IMR-90 (cell line): ENCODE data around the gene PPDPF. TPM values are rescaled to one million over a fixed set of nuclear protein-coding genes. Genes with fewer than 3 reads are reported as not detected.

Experiments used
- ATAC-seq: fragments of 200-7000 bp; cut with Tn5 transposase; 2 replicates; pipeline ENCODE4 v1.9.1; 2020; ENCODE audit warnings: low read depth, mild to moderate bottlenecking, moderate library complexity
- BruUV-seq: library from RNA; stranded (reverse); fragments of 400-500 nt; replicated peaks from 2 replicates; lab custom pipeline; 2021; lab: Mats Ljungman, UMichigan
- CTCF ChIA-PET: fragments of 300-600 bp; formaldehyde crosslinking; extraction: SDS; loops from one replicate; lab custom pipeline; 2021; ENCODE audit warnings: antibody characterized with exemption; lab: Yijun Ruan, JAX
- POLR2A ChIA-PET: fragments of 300-600 bp; sonication (Branson Sonifier 250); formaldehyde crosslinking; loops from one replicate; lab custom pipeline; 2022; ENCODE audit warnings: antibody characterized with exemption; ENCODE audit not compliant: unreplicated experiment; lab: Charles Lee
- DNase-seq: peaks from one replicate; pipeline ENCODE4 v3.0.0; 2013
- H2AFZ ChIP-seq: replicated peaks from 2 replicates; pipeline ENCODE3; 2013; ENCODE audit warnings: low read length, mild to moderate bottlenecking; ENCODE audit not compliant: poor library complexity
- H2AK5ac ChIP-seq: 2 replicates; pipeline ENCODE4 v1.6.1; 2013; ENCODE audit warnings: low read depth, low read length, inconsistent platforms
- H2AK9ac ChIP-seq: replicated peaks from 2 replicates; pipeline ENCODE3; 2013; ENCODE audit warnings: mild to moderate bottlenecking, low read depth, low read length, moderate library complexity; ENCODE audit not compliant: poor library complexity
- H2BK120ac ChIP-seq: 2 replicates; pipeline ENCODE4 v1.6.1; 2013; ENCODE audit warnings: low read depth, low read length, inconsistent platforms
- H2BK15ac ChIP-seq: 3 replicates; pipeline ENCODE4 v1.6.1; 2013; ENCODE audit warnings: low read depth, low read length, inconsistent platforms
- H2BK20ac ChIP-seq: 2 replicates; pipeline ENCODE4 v1.6.1; 2013; ENCODE audit warnings: low read depth, mild to moderate bottlenecking, inconsistent platforms, low read length, moderate library complexity
- H2BK5ac ChIP-seq: 2 replicates; pipeline ENCODE4 v1.6.1; 2013; ENCODE audit warnings: mild to moderate bottlenecking, low read depth, low read length, inconsistent platforms; ENCODE audit not compliant: poor library complexity, severe bottlenecking
- H3K14ac ChIP-seq: replicated peaks from 2 replicates; pipeline ENCODE4 v1.6.1; 2013; ENCODE audit warnings: low read depth, low read length, inconsistent platforms
- H3K18ac ChIP-seq: 2 replicates; pipeline ENCODE4 v1.6.1; 2013; ENCODE audit warnings: low read depth, low read length, control low read depth
- H3K23ac ChIP-seq: 2 replicates; pipeline ENCODE4 v1.6.1; 2013; ENCODE audit warnings: low read depth, low read length, inconsistent platforms
- H3K27ac ChIP-seq: 2 replicates; pipeline ENCODE4 v1.5.1; 2013; ENCODE audit warnings: mild to moderate bottlenecking, control low read depth, low read length; ENCODE audit not compliant: insufficient read depth
- H3K27me3 ChIP-seq: 2 replicates; pipeline ENCODE4 v1.6.1; 2013; ENCODE audit warnings: low read length; ENCODE audit not compliant: control insufficient read depth, insufficient read depth
- H3K36me3 ChIP-seq: 2 replicates; pipeline ENCODE4 v1.6.1; 2013; ENCODE audit warnings: low read length, mixed read lengths; ENCODE audit not compliant: control insufficient read depth, insufficient read depth
- H3K4ac ChIP-seq: 2 replicates; pipeline ENCODE4 v1.6.1; 2013; ENCODE audit warnings: low read depth, low read length, inconsistent platforms
- H3K4me1 ChIP-seq: 2 replicates; pipeline ENCODE4 v1.6.1; 2013; ENCODE audit warnings: low read length, mixed read lengths; ENCODE audit not compliant: control insufficient read depth, insufficient read depth
- H3K4me2 ChIP-seq: 2 replicates; pipeline ENCODE4 v1.6.1; 2013; ENCODE audit warnings: low read depth, mild to moderate bottlenecking, control low read depth, low read length, moderate library complexity
- H3K4me3 ChIP-seq: 2 replicates; pipeline ENCODE4 v1.5.1; 2013; ENCODE audit warnings: low read depth, mild to moderate bottlenecking, control low read depth, low read length, moderate library complexity; ENCODE audit not compliant: insufficient read depth
- H3K56ac ChIP-seq: 2 replicates; pipeline ENCODE4 v1.6.1; 2013; ENCODE audit warnings: low read length, inconsistent platforms; ENCODE audit not compliant: insufficient read depth; ENCODE audit errors: extremely low read depth
- H3K79me1 ChIP-seq, 2 experiments: 2 replicates each; pipeline ENCODE4 v1.6.1; 2013; ENCODE audit warnings: low read length in 2 of 2, inconsistent platforms in 1 of 2, low read depth in 1 of 2
- H3K9ac ChIP-seq: 2 replicates; pipeline ENCODE4 v1.6.1; 2013; ENCODE audit warnings: low read depth, low read length, control low read depth
- H3K9me1 ChIP-seq: 2 replicates; pipeline ENCODE4 v1.6.1; 2013; ENCODE audit warnings: low read length, inconsistent platforms; ENCODE audit not compliant: insufficient read depth
- H3K9me3 ChIP-seq: 2 replicates; pipeline ENCODE4 v1.6.1; 2013; ENCODE audit warnings: low read length; ENCODE audit not compliant: control insufficient read depth, insufficient read depth
- H4K20me1 ChIP-seq: 2 replicates; pipeline ENCODE4 v1.6.1; 2013; ENCODE audit warnings: low read length, inconsistent platforms; ENCODE audit not compliant: insufficient read depth
- H4K5ac ChIP-seq: 2 replicates; pipeline ENCODE4 v1.6.1; 2013; ENCODE audit warnings: mild to moderate bottlenecking, low read depth, low read length, control low read depth
- H4K8ac ChIP-seq, 2 experiments: 2 replicates each; pipeline ENCODE4 v1.6.1; 2013; ENCODE audit warnings: low read depth in 2 of 2, low read length in 2 of 2, control low read depth in 1 of 2, inconsistent platforms in 1 of 2
- H4K91ac ChIP-seq: 2 replicates; pipeline ENCODE4 v1.6.1; 2013; ENCODE audit warnings: low read depth, low read length, inconsistent platforms; ENCODE audit not compliant: insufficient read depth
- BHLHE40 ChIP-seq: fragments of 150-350 bp; IDR thresholded peaks from 2 replicates; pipeline ENCODE4 v1.6.1; 2016; ENCODE audit warnings: mild to moderate bottlenecking, low read depth, low read length
- CHD1 ChIP-seq: IDR thresholded peaks from 2 replicates; pipeline ENCODE4 v1.6.1; 2012; ENCODE audit warnings: low read depth, low read length, improper control_type of control experiment
- ELK1 ChIP-seq: fragments of 150-350 bp; IDR thresholded peaks from 2 replicates; pipeline ENCODE4 v1.6.1; 2016; ENCODE audit warnings: low read depth, mild to moderate bottlenecking, low read length, moderate library complexity, borderline replicate concordance
- MAZ ChIP-seq: IDR thresholded peaks from 2 replicates; pipeline ENCODE4 v1.6.1; 2012; ENCODE audit warnings: low read depth, mild to moderate bottlenecking, low read length, improper control_type of control experiment, moderate library complexity, borderline replicate concordance
- NFE2L2 ChIP-seq: fragments of 150-350 bp; IDR thresholded peaks from 2 replicates; pipeline ENCODE4 v1.6.1; 2016; ENCODE audit warnings: low read depth, mild to moderate bottlenecking, low read length
- RCOR1 ChIP-seq: IDR thresholded peaks from 2 replicates; pipeline ENCODE4 v1.6.1; 2012; ENCODE audit warnings: mild to moderate bottlenecking, low read length, improper control_type of control experiment; ENCODE audit not compliant: insufficient replicate concordance
- RFX5 ChIP-seq: IDR thresholded peaks from 2 replicates; pipeline ENCODE4 v1.8.0; 2012; ENCODE audit warnings: low read depth, mild to moderate bottlenecking, low read length, moderate library complexity
- WGBS, 2 experiments: methylation state at CpG; one replicate each; pipeline versions ENCODE4 v1.1.5 to v1.1.7; 2013; ENCODE audit warnings: missing lambda C conversion rate in 2 of 2; ENCODE audit not compliant: insufficient read length in 1 of 2; ENCODE audit errors: extremely low coverage in 2 of 2; 5-methylcytosine and 5-hydroxymethylcytosine counted together
- dilution Hi-C: fragments of 300-500 bp; cut with HindIII; formaldehyde crosslinking; loops from one replicate; pipeline ENCODE4 v1.14.3; 2018; ENCODE audit warnings: low sequenced_read_pairs; ENCODE audit not compliant: unreplicated experiment
- in situ Hi-C: fragments of 300-500 bp; cut with MboI; formaldehyde crosslinking; loops from 3 replicates; pipeline ENCODE4 v1.14.3; 2019; ENCODE audit warnings: low sequenced_read_pairs, inconsistent platforms, mixed read lengths
- intact Hi-C: fragments of 100-400 bp; cut with micrococcal nuclease; formaldehyde crosslinking; loops from 2 replicates; pipeline ENCODE4 v1.10.0; 2022
- polyA plus RNA-seq, 3 experiments: library from polyadenylated mRNA; depleted of rRNA; stranded (reverse); fragments of >200 nt; gene quantifications; 2 replicates each; pipeline ENCODE4 v1.2.3, GENCODE V29; 2012; ENCODE audit warnings: low replicate concordance in 1 of 3
- total RNA-seq: library from RNA; depleted of rRNA; stranded (reverse); fragments of >200 nt; gene quantifications from 2 replicates; pipeline ENCODE4 v1.2.3, GENCODE V29; 2012
- TF ChIP-seq, protein P1 (sequence below): conservative IDR thresholded peaks from 2 replicates; pipeline ENCODE4 v1.5.1; 2012; ENCODE audit warnings: mild to moderate bottlenecking, low read depth, low read length, improper control_type of control experiment
- TF ChIP-seq, protein P2 (sequence below): fragments of 150-350 bp; IDR thresholded peaks from 2 replicates; pipeline ENCODE4 v1.6.1; 2017; ENCODE audit warnings: mild to moderate bottlenecking, antibody characterized with exemption, low read length, low read depth

The PPDPF gene
- total and polyA plus RNA-seq, 2 of the 4 experiments (the other 2 are of a cell fraction): 12.9 to 171 TPM

GRCh38 chr20:63518946-63519667 lies 1.5 kb upstream of the PPDPF start:
- no peak overlapping the region for H2BK20ac ChIP-seq
- no peak for ATAC-seq
- BruUV-seq: no TSS peak
- H2AFZ ChIP-seq: peak overlapping the region; percentile 87
- TF ChIP-seq RFX5 (no peak), MAZ (no peak), BHLHE40 (no peak), ELK1 (no peak), NFE2L2 (no peak), CHD1 (no peak), RCOR1 (no peak)
- TF ChIP-seq, protein P1, sequence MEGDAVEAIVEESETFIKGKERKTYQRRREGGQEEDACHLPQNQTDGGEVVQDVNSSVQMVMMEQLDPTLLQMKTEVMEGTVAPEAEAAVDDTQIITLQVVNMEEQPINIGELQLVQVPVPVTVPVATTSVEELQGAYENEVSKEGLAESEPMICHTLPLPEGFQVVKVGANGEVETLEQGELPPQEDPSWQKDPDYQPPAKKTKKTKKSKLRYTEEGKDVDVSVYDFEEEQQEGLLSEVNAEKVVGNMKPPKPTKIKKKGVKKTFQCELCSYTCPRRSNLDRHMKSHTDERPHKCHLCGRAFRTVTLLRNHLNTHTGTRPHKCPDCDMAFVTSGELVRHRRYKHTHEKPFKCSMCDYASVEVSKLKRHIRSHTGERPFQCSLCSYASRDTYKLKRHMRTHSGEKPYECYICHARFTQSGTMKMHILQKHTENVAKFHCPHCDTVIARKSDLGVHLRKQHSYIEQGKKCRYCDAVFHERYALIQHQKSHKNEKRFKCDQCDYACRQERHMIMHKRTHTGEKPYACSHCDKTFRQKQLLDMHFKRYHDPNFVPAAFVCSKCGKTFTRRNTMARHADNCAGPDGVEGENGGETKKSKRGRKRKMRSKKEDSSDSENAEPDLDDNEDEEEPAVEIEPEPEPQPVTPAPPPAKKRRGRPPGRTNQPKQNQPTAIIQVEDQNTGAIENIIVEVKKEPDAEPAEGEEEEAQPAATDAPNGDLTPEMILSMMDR: no peak
- TF ChIP-seq, protein P2, sequence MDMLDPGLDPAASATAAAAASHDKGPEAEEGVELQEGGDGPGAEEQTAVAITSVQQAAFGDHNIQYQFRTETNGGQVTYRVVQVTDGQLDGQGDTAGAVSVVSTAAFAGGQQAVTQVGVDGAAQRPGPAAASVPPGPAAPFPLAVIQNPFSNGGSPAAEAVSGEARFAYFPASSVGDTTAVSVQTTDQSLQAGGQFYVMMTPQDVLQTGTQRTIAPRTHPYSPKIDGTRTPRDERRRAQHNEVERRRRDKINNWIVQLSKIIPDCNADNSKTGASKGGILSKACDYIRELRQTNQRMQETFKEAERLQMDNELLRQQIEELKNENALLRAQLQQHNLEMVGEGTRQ: no peak
- no peak for DNase-seq
- no peak overlapping the region for H3K56ac ChIP-seq
- no peaks in the 10 kb centered on the region for H3K9me3 ChIP-seq
- ChIA-PET POLR2A (no interaction called here), CTCF (no interaction called here)
- no peak overlapping the region for H2BK15ac ChIP-seq
- H3K4me2 ChIP-seq: peak overlapping the region; percentile 86
- H3K27me3 ChIP-seq: no peaks in the 10 kb centered on the region
- intact Hi-C loops: no loop called here
- peaks cover 11% of the 10 kb centered on the region; the same call in 1 of the 2 replicates for H3K9me1 ChIP-seq
- H3K79me1 ChIP-seq: peaks cover 19 to 38% of the 10 kb centered on the region in 2 experiments
- H3K36me3 ChIP-seq: peaks cover 23% of the 10 kb centered on the region
- peak overlapping the region; percentile 81 for H3K9ac ChIP-seq
- H3K4ac ChIP-seq: peak overlapping the region; percentile 69
- peaks cover 29% of the 10 kb centered on the region for H4K20me1 ChIP-seq
- H3K23ac ChIP-seq: peak overlapping the region; percentile 73; the same call in 1 of the 2 replicates
- peak overlapping the region; percentile 30 for H3K18ac ChIP-seq
- H2AK9ac ChIP-seq: peak overlapping the region; percentile 96
- H3K4me3 ChIP-seq: peak overlapping the region; percentile 97
- H3K27ac ChIP-seq: peak overlapping the region; percentile 57; the same call in 1 of the 2 replicates
- peak overlapping the region; percentile 78; the same call in 1 of the 2 replicates for H2AK5ac ChIP-seq
- H4K8ac ChIP-seq: peak overlapping the region; percentile 46 to 78; a peak in 2 of 4 replicates
- WGBS, 2 experiments: 51% methylated on average over 14 of the region's 32 CpGs; no CpG with 5 or more reads in 1 of the 2 experiments
- dilution Hi-C loops: no loop called here
- H4K91ac ChIP-seq: peak overlapping the region; percentile 51
- in situ Hi-C loops: no loop called here
- H2BK120ac ChIP-seq: peak overlapping the region; percentile 63; the same call in 1 of the 2 replicates
- peak overlapping the region; percentile 16 for H3K14ac ChIP-seq
- H2BK5ac ChIP-seq: peak overlapping the region; percentile 1
- peak overlapping the region; percentile 32 for H4K5ac ChIP-seq
- peaks cover 13% of the 10 kb centered on the region for H3K4me1 ChIP-seq
